ENCODE measurements around the gene HTR2A.

- TF ChIP-seq CTCF (IDR thresholded peaks at IDR 0.05; ENCODE audit: insufficient read depth, low read length, poor library complexity, severe bottlenecking) (no peak), EZH2phosphoT487 (conservative IDR thresholded peaks at IDR 0.05; ENCODE audit: low read length) (no peak)
Measured at GRCh38 chr13:46803586-46803985, 93.3 kb downstream of the HTR2A start.

All from SU-DHL-6 (cell line).